K562 (cell line): ENCODE data around the gene NELFE. TPM values are rescaled to one million over a fixed set of nuclear protein-coding genes. Genes with fewer than 3 reads are reported as not detected.

Source experiments
- CBFA2T2 ChIP-seq: fragments of 450-650 bp; conservative IDR thresholded peaks from 2 replicates; pipeline ENCODE4 v1.6.1; 2017; ENCODE audit warnings: mild to moderate bottlenecking
- CHD2 ChIP-seq: IDR thresholded peaks from 2 replicates; pipeline ENCODE4 v1.6.1; 2011; ENCODE audit warnings: low read depth, low read length
- DDX20 ChIP-seq: fragments of 450-650 bp; IDR thresholded peaks from 2 replicates; pipeline ENCODE4 v1.6.1; 2016; ENCODE audit warnings: missing genetic modification characterization, low read depth, mild to moderate bottlenecking, missing compliant biosample characterization, moderate library complexity
- DPF2 ChIP-seq: fragments of 450-650 bp; IDR thresholded peaks from 2 replicates; pipeline ENCODE4 v1.6.1; 2016
- LEF1 ChIP-seq: fragments of 450-650 bp; IDR thresholded peaks from 2 replicates; pipeline ENCODE4 v1.6.1; 2016; ENCODE audit warnings: mild to moderate bottlenecking
- MTF1 ChIP-seq: fragments of 250-450 bp; sonication (Bioruptor Pico); IDR thresholded peaks from 2 replicates; pipeline ENCODE4 v1.9.0; 2021; ENCODE audit warnings: moderate library complexity, mild to moderate bottlenecking, inconsistent platforms, borderline replicate concordance
- POLR2B ChIP-seq: fragments of 450-650 bp; IDR thresholded peaks from 2 replicates; pipeline ENCODE4 v1.6.1; 2018; ENCODE audit warnings: low read depth; ENCODE audit not compliant: partially characterized antibody
- POU5F1 ChIP-seq: fragments of 150-350 bp; IDR thresholded peaks from 2 replicates; pipeline ENCODE4 v1.6.1; 2014; ENCODE audit warnings: borderline replicate concordance, low read length, low read depth, mild to moderate bottlenecking; ENCODE audit not compliant: partially characterized antibody
- ZNF143 ChIP-seq: sonication (generic); formaldehyde crosslinking; IDR thresholded peaks from 2 replicates; pipeline ENCODE4 v1.9.0; 2022; ENCODE audit warnings: mild to moderate bottlenecking, missing genetic modification reagents
- ZNF224 ChIP-seq: sonication (generic); formaldehyde crosslinking; IDR thresholded peaks from 2 replicates; pipeline ENCODE4 v1.8.0; 2022; ENCODE audit warnings: mild to moderate bottlenecking, missing genetic modification reagents
- ZNF354B ChIP-seq: fragments of 250-450 bp; sonication (Bioruptor Pico); IDR thresholded peaks from 2 replicates; pipeline ENCODE4 v1.4.0; 2020
- polyA plus RNA-seq, 8 experiments: library from polyadenylated mRNA; depleted of rRNA in 4 of 8; stranded (reverse) in 5 of 8; unstranded in 3 of 8; fragments of >200 nt; fragmentation: Nextera tagmentation in 2 of 8; fragmentation: Illumina TruSeq in 1 of 8; extraction: Ambion mirVana in 2 of 8; extraction: Trizol in 1 of 8; gene quantifications; 2 replicates each; pipeline versions ENCODE4 v1.2.1 to v1.2.3, GENCODE V29; 2011 to 2014; ENCODE audit warnings: inconsistent platforms in 1 of 8, missing spikeins in 1 of 8
- total RNA-seq, 7 experiments: library from RNA; depleted of rRNA in 6 of 7; stranded (reverse); fragments of >200 nt in 6 of 7; fragmentation: Illumina TruSeq in 2 of 7; extraction: Trizol in 2 of 7; gene quantifications; 2 replicates each; pipeline versions ENCODE4 v1.2.1 to v1.2.3, GENCODE V29; 2011 to 2021; ENCODE audit warnings: low replicate concordance in 1 of 7
- TF ChIP-seq, protein P1 (sequence below): fragments of 450-650 bp; conservative IDR thresholded peaks from 2 replicates; pipeline ENCODE4 v1.6.1; 2016; ENCODE audit warnings: missing genetic modification characterization, low read depth, mild to moderate bottlenecking, missing compliant biosample characterization, moderate library complexity
- TF ChIP-seq, protein P2 (sequence below), 3 experiments: fragments of 200-800 bp in 1 of 3; sonication (Bioruptor generic) in 1 of 3; sonication (generic) in 1 of 3; formaldehyde crosslinking in 1 of 3; IDR thresholded peaks; 2 replicates each; pipeline versions ENCODE4 v1.6.1 to v1.8.0; 2016 to 2022; ENCODE audit warnings: mild to moderate bottlenecking in 2 of 3, missing compliant biosample characterization in 2 of 3, missing genetic modification characterization in 2 of 3, missing genetic modification reagents in 1 of 3
- TF ChIP-seq, protein P3 (sequence below): sonication (generic); formaldehyde crosslinking; IDR thresholded peaks from 2 replicates; pipeline ENCODE4 v1.8.1; 2023; ENCODE audit warnings: missing genetic modification reagents, mild to moderate bottlenecking, borderline replicate concordance
- TF ChIP-seq, protein P4 (sequence below): sonication (generic); formaldehyde crosslinking; IDR thresholded peaks from 2 replicates; pipeline ENCODE4 v1.8.0; 2022; ENCODE audit warnings: mild to moderate bottlenecking, missing genetic modification reagents, borderline replicate concordance

NELFE gene
- total and polyA plus RNA-seq, 9 of the 15 experiments (the other 6 are each of a cell fraction or from before 2014, with no cell fraction given), result 15.2 to 157 (median 91.5) TPM

DNA sequence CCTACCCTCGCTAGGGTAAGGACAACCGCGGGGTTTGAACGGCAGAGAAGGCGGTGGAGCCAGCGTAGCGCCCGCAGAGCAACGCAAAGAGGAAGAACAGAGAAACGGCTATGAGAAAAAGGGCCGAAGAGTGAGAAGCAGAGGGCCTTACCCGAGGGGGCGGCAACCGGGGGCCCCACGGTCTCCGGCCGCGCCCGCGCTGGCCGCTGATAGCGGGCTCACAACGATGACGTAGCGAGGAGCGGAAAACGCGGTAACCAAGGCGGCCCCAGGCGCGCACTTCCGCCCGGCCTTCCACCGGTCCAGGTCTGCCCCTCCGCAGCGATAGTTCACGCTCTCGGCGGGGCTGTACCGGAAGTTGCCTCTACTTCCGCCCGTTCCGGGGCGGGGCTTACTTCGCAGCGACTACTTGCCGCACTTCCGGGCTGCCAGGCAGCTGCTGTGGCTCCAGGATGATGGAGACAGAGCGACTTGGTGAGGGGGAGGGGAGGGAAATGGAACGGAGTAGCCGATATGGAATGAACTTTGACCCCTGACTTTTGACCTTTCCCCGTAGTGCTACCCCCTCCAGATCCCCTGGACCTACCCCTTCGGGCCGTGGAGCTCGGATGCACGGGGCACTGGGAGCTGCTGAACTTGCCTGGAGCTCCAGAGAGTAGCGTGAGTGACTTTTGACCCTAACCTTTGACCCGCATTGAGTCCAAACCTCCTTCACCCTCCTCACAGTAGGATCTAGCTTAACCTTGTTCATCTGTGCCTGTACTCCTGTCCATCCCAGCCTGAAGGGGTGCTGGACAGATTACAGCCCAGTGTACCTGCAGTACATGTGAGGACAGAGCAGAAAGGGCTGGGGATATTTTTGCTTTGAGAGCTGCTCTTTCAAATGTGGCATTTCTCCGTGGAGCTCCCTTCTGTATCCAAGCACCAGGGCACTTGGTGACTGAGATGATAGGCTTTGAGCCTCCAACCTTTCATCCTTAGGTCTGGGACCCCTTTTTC, at the start of gene NELFE, which contains the start of gene SKIC2 (continued):
- TF ChIP-seq, protein P1, sequence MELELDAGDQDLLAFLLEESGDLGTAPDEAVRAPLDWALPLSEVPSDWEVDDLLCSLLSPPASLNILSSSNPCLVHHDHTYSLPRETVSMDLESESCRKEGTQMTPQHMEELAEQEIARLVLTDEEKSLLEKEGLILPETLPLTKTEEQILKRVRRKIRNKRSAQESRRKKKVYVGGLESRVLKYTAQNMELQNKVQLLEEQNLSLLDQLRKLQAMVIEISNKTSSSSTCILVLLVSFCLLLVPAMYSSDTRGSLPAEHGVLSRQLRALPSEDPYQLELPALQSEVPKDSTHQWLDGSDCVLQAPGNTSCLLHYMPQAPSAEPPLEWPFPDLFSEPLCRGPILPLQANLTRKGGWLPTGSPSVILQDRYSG (tag), result peak; percentile 97
- TF ChIP-seq, protein P2, sequence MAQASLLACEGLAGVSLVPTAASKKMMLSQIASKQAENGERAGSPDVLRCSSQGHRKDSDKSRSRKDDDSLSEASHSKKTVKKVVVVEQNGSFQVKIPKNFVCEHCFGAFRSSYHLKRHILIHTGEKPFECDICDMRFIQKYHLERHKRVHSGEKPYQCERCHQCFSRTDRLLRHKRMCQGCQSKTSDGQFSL (CRISPR knock-in tag; IDR thresholded peaks at IDR 0.05), result 0 out of 2 replicates have a peak, but pooled peaks have one; percentile 41
- TF ChIP-seq, protein P2 (tag; IDR thresholded peaks at IDR 0.05), result peak in 1 of 2 experiments; percentile 54; a peak in 1 of 4 replicates
- TF ChIP-seq ZNF224 (CRISPR knock-in tag) (no peak), CBFA2T2 (no peak), DPF2 (peak; percentile 71), ZNF143 (peak; percentile 34; the same call in 1 of the 2 replicates), POLR2B (peak; percentile 45), POU5F1 (peak; percentile 96), DDX20 (tag) (peak; percentile 77), CHD2 (peak; percentile 82), ZNF354B (no peak), LEF1 (peak; percentile 69), MTF1 (CRISPR knock-in tag) (peak; percentile 72; the same call in 1 of the 2 replicates)
- TF ChIP-seq, protein P3, sequence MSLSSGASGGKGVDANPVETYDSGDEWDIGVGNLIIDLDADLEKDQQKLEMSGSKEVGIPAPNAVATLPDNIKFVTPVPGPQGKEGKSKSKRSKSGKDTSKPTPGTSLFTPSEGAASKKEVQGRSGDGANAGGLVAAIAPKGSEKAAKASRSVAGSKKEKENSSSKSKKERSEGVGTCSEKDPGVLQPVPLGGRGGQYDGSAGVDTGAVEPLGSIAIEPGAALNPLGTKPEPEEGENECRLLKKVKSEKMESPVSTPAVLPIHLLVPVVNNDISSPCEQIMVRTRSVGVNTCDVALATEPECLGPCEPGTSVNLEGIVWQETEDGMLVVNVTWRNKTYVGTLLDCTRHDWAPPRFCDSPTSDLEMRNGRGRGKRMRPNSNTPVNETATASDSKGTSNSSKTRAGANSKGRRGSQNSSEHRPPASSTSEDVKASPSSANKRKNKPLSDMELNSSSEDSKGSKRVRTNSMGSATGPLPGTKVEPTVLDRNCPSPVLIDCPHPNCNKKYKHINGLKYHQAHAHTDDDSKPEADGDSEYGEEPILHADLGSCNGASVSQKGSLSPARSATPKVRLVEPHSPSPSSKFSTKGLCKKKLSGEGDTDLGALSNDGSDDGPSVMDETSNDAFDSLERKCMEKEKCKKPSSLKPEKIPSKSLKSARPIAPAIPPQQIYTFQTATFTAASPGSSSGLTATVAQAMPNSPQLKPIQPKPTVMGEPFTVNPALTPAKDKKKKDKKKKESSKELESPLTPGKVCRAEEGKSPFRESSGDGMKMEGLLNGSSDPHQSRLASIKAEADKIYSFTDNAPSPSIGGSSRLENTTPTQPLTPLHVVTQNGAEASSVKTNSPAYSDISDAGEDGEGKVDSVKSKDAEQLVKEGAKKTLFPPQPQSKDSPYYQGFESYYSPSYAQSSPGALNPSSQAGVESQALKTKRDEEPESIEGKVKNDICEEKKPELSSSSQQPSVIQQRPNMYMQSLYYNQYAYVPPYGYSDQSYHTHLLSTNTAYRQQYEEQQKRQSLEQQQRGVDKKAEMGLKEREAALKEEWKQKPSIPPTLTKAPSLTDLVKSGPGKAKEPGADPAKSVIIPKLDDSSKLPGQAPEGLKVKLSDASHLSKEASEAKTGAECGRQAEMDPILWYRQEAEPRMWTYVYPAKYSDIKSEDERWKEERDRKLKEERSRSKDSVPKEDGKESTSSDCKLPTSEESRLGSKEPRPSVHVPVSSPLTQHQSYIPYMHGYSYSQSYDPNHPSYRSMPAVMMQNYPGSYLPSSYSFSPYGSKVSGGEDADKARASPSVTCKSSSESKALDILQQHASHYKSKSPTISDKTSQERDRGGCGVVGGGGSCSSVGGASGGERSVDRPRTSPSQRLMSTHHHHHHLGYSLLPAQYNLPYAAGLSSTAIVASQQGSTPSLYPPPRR (CRISPR knock-in tag), result 0 out of 2 replicates have a peak, but pooled peaks have one; percentile 44
- TF ChIP-seq, protein P4, sequence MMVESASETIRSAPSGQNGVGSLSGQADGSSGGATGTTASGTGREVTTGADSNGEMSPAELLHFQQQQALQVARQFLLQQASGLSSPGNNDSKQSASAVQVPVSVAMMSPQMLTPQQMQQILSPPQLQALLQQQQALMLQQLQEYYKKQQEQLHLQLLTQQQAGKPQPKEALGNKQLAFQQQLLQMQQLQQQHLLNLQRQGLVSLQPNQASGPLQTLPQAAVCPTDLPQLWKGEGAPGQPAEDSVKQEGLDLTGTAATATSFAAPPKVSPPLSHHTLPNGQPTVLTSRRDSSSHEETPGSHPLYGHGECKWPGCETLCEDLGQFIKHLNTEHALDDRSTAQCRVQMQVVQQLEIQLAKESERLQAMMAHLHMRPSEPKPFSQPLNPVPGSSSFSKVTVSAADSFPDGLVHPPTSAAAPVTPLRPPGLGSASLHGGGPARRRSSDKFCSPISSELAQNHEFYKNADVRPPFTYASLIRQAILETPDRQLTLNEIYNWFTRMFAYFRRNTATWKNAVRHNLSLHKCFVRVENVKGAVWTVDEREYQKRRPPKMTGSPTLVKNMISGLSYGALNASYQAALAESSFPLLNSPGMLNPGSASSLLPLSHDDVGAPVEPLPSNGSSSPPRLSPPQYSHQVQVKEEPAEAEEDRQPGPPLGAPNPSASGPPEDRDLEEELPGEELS, result no peak
